22Rv1 (cell line): ENCODE results near the gene PPL.

ENCODE experiments used
- CTCF ChIP-seq: fragments of 450-650 bp; IDR thresholded peaks from 2 replicates; pipeline ENCODE4 v1.5.1; 2017; ENCODE audit warnings: mild to moderate bottlenecking
- ZFX ChIP-seq: fragments of 450-650 bp; IDR thresholded peaks from 2 replicates; pipeline ENCODE4 v1.6.1; 2017; ENCODE audit warnings: antibody characterized with exemption, borderline replicate concordance

GRCh38 chr16:4947722-4948503, 11.0 kb upstream of the PPL start:
- TF ChIP-seq CTCF (no peak), ZFX (no peak)
